ENCODE data around the gene TECPR2.
A peak's percentile ranks its signal among the peaks of the same experiment; 100 is the strongest.
"Not testable (repeated sequence)": the region's sequence is repeated elsewhere in the genome, so short reads cannot be mapped to it uniquely, and the experiment has no call there.

TECPR2 gene

GRCh38 chr14:102538602-102539543 lies 176.1 kb downstream of the TECPR2 start:
- no peak for DNase-seq (ENCODE audit: low read depth)
- no peak overlapping the region for H3K4me3 ChIP-seq (ENCODE audit: low read depth, low read length)

DNA sequence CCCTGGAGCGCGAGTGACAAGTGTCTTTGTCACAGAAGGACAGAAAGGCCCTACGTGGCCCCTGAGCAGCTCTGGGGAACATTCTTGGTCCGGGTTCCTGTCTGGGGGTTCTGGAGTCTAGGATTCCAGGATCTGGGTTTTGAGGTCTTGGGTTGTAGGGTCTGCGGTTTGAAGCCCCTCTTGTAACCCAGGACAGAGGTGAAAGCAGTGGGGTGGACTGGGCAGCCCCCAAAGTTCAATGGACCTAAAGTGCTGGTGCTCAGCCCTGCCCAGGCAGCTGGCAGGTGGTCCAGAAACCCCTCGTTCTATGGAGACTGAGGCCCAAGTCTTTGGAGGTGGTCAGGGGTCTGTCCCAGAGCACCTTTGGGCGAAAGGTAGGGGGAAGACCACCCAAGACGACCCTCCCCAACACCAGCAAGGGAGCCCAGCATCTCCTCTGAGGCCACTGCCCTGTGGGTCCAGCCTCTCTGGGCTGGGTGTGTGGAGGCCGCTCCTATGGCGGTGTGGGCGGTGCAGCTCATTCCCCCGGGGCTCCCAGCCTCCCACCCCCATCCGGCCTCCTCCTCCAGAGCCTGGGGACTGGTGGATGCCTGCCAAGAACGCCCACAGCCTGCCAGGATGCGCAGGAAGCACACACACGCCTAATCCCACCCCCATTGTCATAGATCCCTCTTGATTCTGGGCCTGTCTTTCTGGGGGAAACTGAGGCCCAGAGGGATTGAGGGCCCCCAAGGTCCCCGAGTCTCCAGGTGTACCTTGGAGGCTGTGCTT lies 177.0 kb downstream of the TECPR2 start:
- DNase-seq (ENCODE audit: low read depth): peak; percentile 56
- H3K4me3 ChIP-seq (ENCODE audit: low read depth, low read length): no peak overlapping the region

- DNase-seq (ENCODE audit: low read depth): peak; percentile 41
- H3K4me3 ChIP-seq (ENCODE audit: low read depth, low read length): no peak overlapping the region
Observed at GRCh38 chr14:102540315-102541028, 177.7 kb downstream of the TECPR2 start.

DNA sequence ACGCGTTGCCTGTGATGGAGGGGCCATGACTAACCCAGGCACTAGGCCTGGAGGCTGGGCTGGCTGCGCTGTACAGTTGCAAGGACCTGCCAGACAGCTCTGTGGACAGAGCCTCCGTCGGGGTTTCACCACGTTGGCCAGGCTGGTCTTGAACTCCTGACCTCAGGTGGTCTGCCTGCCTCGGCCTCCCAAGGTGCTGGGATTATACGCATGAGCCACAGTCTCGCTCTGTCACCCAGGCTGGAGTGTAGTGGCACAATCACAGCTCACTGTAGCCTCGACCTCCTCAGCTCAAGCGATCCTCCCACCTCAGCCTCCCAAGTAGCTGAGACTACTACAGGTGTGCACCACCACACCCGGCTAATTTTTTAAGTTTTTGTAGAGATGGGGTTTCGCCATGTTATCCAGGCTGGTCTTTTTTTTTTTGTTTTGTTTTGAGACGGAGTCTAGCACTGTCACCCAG lies 178.3 kb downstream of the TECPR2 start:
- not testable (repeated sequence) for DNase-seq (ENCODE audit: low read depth); H3K4me3 ChIP-seq (ENCODE audit: low read depth, low read length)

DNA sequence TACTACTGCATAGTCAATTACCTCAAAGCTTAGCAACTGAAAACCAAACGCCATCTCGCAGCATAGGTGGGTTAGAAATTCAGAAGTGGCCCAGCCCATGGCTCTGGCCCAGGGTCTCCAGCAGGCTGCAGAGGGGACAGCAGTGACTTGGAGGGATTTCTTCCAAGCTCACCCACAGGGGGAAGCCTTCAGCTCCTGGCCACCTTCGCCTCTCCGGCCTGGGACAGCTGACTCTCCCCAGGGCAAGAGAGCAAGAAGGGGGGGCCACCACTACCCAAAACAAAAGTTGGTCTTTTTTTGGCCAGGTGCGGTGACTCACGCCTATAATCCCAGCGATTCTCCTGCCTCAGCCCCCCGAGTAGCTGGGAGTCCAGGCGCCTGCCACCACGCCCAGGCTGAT lies 179.0 kb downstream of the TECPR2 start:
- no peak overlapping the region for H3K4me3 ChIP-seq (ENCODE audit: low read depth, low read length)
- no peak for DNase-seq (ENCODE audit: low read depth)

DNA sequence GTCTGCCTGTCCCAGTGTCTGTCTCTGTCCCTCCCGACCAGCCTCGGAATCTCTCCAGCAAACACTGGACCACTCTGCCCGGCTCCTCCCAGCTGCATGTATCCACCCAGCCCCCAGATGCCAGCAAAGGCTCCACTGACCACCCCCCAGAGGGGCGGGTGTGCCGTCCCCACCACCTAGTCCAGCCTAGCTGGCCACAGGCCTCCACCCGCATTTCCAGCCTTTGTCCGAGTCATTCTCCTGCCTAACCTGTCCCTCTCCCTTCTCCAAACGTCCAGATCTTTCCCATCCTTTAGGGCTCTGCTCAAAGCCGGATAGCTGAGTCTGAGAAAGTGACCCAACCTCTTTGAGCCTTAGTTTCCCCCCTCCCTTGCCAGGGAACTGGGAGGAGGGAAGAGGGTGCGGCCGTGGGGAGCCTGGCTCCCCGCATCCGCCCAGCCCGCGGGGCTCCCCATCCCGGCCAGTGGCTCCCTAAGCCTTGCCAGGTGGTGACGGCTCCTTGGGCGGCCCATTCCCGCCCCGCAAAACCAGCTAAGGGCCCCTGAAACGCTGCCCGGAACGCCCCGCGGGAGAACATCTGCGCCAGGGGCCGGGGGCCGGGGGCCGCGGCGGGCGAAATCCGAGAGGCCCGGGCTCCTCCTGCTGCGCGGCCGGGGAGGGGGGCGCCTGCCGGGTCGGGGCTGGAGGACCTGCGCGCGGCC lies 181.5 kb downstream of the TECPR2 start:
- DNase-seq (ENCODE audit: low read depth): no peak
- H3K4me3 ChIP-seq (ENCODE audit: low read depth, low read length): no peak overlapping the region

DNA sequence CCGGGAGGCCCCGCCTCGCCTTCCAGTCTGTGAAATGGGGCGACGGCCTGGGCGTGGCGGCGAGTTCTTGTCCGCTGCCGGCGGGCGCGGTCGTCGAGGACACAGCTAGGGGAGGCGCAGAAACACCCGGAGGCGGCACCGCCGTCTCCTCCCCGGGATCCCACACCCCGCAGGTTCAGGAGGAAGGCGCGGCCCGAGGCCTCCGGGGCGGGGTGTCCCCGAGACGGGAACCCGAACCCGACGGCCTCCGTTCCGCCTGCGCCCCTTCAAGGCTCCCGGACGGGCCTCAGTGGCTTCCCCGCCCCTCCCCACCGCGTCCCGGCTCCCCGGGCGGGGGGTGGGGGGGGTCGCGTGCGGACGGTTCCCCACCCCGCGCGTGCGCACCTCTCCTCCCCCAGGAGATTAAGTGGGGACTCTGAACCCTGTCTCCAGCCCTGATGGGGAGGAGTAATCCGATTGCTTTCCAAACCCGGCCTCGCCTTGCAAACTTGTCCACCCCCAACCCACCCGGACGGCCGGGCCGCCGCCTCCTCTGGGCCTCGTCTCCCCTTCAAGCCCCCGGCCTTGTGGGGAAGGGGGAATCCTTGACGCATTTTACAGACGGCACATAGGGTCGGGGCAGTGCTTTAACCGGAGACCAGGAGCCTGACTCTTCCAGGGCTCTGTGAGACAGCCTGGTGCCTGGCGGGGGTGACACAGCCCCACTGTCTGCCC lies 182.2 kb downstream of the TECPR2 start:
- no peak for DNase-seq (ENCODE audit: low read depth)
- no peak overlapping the region for H3K4me3 ChIP-seq (ENCODE audit: low read depth, low read length)

GRCh38 chr14:102545461-102546265 lies 182.9 kb downstream of the TECPR2 start:
- DNase-seq (ENCODE audit: low read depth): no peak

GRCh38 chr14:102548616-102549240 lies 186.0 kb downstream of the TECPR2 start:
- H3K4me3 ChIP-seq (ENCODE audit: low read depth, low read length): no peak overlapping the region
- DNase-seq (ENCODE audit: low read depth): no peak

More at GRCh38 chr14:102545461-102546265, 182.9 kb downstream of the TECPR2 start:
- no peak overlapping the region for H3K4me3 ChIP-seq (ENCODE audit: low read depth, low read length)

DNA sequence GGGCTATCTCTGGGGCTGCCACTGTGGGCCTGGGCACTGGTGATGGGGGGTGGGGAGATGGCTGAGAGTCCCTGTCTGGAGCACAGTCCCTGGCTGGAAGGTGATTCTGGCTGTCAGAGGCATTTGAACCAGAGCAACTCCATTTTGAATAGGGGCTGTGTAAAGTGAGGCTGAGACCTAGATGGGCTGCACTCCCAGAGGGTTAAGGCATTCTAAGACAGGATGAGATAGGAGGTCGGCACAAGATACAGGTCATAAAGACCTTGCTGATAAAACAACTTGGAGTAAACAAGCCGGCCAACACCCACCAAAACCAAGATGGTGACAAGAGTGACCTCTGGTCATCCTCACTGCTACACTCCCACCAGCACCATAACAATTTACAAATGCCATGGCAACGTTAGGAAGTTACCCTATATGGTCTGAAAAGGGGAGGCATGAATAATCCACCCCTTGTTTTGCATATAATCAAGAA lies 188.2 kb downstream of the TECPR2 start:
- not testable (repeated sequence) for H3K4me3 ChIP-seq (ENCODE audit: low read depth, low read length); DNase-seq (ENCODE audit: low read depth)
